IPS DF 4.7 (cell line): ENCODE data around the gene OSGEP.

Source experiments
- DNase-seq: peaks from one replicate; pipeline ENCODE4 v3.0.0-alpha.2; 2013; ENCODE audit warnings: low spot score; ENCODE audit errors: extremely low read depth

The OSGEP gene

DNA sequence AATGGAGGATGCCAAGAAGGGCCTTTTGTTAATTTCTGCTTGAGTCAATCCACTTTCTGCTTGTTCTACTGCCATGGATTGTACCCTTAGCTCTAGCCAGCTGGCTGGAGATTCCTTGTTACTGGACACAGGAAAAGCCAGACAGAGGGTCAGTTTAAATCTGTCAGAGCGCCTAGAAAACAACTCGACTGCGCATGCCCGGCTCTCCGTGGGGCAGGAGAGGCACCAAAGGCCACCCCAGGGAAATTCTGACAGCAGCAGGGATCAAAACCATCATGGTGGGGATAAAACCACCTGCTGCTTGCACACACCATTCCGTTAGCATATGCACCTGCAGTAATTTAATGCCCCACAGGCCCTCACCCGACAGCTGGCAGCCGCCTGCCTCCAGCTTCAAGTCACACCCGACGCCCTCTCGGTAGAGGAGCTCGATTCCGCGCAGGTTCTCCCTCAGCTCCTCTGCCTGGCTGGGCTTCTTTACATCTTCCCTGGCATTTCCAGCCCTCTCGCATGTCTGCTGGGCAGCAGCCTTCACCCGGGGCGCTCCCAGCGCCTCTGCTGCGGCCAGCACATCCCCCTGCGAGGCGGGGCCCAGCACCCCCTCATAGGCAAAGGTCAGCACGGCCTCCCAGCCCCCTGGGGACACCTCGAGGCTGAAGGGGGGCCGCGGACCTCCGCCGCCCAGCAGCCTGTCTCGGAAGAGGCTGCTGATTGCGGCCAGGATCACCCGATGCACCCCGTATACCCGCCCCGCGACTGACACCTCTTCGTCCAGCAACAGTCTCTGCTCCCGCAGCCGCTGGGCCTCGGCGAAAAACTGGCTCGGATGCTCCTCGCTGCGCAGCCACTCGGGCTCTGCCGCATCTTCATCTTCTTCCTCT lies 19.7 kb downstream of the OSGEP start:
- no peak for DNase-seq

- no peak for DNase-seq
Measured at GRCh38 chr14:20429801-20430669, 24.6 kb downstream of the OSGEP start.

DNA sequence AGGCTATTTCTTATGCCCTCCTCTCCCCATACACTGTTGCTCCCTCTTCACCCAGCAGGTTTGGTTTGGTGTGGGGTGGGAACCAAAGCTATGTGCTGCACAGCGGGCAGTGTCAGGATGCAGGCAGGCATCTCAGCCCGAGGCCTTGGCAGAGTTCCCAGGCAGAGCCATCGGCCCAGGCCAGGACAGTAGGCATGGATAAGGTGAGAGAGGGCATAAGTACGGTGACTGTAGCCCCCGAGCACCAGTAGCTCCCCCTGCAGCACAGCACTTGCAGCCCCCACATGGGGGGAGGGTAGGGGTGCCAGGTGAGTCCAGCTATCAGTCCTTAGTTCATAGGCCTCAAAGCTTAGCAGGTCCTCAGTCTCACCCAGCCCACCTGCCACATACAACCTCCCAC lies 25.8 kb downstream of the OSGEP start:
- DNase-seq, result no peak

GRCh38 chr14:20428010-20428365 lies 26.6 kb downstream of the OSGEP start:
- no peak for DNase-seq

GRCh38 chr14:20427231-20428009 lies 27.2 kb downstream of the OSGEP start:
- DNase-seq, result no peak

- DNase-seq, result no peak
Measured at GRCh38 chr14:20424851-20425250, 29.8 kb downstream of the OSGEP start.

DNA sequence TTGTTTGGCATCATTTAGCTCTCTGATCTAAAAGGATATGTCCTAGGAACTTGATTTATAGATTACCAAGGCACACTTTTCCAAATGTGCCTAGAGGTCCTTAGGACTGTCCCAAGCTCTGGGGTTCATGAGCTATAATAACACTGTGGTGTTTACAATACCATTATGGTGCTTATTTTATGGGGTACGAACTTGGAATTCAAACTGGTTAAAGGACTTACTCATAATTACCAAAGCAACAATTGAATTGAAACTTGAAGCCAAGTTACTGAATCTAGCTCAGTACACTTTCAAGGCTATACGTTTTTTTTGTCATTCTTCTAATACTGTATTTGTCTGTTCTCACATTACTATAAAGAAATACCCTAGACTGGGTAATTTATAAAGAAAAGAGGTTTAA lies 31.7 kb downstream of the OSGEP start:
- DNase-seq, result no peak

DNA sequence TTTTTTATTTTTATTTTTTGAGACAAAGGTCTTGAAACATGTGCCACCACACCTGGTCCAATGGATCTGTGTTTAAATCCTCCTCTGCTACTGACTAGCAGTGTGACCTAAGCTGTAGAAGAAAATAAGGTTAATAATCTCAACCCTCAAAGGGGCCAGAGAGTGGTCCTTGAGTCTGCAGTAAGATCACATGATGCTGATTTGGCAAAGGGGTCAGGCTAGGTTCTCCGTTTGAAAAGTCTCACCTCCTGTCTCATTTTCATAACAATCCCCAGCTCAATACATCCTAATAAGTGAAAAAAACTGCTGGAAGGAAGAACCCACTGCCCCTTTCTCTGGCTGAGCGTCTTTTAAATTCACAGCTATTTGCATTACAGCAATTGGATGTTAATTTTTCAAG lies 33.3 kb downstream of the OSGEP start:
- DNase-seq, result no peak

- no peak for DNase-seq
Measured at GRCh38 chr14:20419419-20419818, 35.2 kb downstream of the OSGEP start.

DNA sequence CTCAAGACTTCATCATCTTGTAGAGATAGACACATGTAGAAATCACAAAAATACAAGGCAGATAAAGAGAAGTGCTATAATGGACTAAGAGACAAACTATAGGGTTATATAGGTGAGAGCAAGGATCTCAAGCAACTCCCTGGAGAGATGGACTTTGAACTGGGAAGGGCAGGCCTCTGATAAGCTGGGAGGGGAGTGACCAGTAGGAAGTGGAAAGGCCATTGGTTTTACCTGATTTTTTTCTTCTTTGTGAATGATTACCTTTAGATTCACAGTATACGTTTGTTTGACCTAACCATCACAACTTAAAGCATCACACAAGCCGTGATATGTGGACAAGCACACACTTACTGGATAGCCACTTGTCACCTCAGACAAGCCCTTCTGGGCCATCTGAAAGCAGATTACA lies 36.1 kb downstream of the OSGEP start:
- no peak for DNase-seq

DNA sequence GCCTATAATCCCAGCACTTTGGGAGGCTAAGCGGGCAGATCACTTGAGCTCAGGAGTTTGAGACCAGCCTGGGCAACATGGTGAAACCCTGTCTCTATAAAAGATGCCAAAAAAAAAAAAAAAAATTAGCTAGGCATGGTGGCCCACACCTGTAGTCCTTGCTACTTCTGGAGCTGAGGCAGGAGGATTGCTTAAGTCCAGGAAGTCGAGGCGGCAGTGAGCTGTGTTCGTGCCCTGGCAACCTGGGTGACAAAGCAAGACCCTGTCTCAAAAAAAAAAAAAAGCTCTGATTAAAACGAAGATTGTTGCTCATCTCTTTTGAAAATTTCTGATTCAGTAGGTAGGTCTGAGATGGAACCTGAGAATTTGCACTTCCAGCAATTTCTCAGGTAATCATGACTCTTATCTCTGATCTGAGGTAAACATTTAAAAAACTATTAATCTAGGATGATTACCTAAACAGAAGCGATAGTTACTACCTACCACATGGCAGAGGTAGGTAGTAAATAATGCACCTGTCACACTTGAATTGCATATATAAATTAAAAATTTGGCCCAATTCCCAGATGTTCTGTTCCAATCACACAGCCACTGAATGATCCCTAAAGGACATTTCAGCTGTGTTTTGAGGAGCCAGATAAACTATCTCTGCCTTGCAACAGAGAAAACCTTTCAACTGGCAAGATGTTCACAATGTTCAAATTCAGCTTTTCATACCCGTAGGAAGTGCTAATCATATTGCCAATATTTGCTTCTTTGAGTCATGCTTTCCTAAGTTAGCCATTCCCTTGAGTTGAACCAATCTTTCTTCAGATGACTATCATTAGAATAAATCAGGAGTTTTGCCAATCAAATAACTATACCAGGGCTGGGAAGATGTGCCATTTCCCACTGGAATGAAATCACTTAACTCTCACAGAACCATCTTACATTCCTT lies 37.1 kb downstream of the OSGEP start:
- no peak for DNase-seq

DNA sequence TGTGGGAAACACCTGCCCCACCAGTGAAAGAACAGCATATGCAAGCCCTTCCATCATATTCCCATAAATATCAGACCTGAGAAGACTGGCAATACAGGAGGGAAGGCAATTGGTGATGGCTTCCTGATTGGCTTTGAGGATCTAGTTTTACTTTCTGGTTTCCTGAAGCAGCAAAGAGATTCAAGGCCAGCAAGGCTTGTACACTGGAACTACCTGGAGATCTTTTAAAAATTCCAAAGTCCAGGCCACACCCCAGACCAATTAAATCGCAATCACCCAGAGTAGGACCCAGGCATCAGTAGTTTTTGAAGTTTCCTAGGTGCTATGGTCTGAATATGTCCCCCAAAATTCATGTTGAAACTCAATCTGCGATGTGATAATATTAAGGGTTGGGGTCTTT lies 38.4 kb downstream of the OSGEP start:
- DNase-seq, result no peak

DNA sequence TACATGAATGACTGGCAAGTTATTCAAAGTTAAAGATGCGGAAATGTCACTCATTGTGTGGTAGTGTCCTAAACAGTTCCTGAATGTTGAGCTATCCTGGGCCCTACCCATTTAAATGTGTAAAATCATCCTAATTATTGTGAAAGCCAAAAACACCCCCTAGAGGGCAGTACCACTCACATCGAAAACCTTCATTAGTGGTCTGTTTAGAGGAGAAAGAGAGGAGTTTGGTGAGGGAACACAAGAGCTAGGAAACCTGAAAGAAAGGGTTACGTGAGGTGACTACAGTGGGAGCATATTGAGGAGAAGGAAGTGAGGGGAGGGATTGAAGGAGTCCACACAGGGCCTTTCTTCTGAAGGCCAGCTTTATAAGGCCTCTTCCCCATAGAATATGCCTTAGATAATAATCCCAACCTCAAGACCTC lies 38.8 kb downstream of the OSGEP start:
- peak; percentile 38 for DNase-seq

DNA sequence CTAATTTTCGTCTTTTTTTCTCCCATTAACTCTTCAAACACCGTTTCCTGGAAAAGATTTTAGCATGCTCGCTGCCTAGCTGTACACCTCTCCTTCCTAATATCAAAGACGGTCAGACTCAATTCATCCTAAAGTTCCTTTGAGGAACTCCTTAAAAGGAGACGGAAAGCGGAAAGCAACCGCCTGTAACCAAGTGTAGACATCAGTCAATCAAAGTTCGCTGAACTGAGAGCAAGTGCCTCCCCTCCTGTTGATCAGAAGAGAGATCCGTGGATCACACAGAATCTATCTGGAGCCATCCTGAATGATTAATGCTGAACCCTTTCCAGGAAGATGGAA lies 40.9 kb downstream of the OSGEP start:
- no peak for DNase-seq

GRCh38 chr14:20412876-20413743 lies 41.5 kb downstream of the OSGEP start, which contains the start of gene TEP1:
TEP1 (minus strand) TSS chr14:20413501; CDS start chr14:20408439, 5,062 bp downstream.
- peak; percentile 28 for DNase-seq

DNA sequence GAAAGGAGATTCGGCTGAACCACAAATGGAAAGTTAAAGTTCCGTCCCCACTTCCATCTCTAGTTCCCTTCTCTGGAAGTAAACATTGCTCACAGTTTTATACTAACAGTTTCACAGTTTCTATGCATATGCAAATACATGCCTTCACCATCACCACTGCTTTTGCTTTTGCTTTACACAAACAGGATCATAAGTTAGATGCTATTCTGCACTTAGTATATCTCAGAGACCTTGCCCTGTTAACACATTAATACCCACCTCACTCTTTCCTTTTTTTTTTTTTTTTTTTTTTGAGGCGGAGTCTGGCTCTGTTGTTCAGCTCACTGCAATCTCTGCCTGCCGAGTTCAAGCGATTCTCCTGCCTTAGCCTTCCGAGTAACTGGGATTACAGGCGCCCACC lies 42.2 kb downstream of the OSGEP start:
- DNase-seq, result no peak

DNA sequence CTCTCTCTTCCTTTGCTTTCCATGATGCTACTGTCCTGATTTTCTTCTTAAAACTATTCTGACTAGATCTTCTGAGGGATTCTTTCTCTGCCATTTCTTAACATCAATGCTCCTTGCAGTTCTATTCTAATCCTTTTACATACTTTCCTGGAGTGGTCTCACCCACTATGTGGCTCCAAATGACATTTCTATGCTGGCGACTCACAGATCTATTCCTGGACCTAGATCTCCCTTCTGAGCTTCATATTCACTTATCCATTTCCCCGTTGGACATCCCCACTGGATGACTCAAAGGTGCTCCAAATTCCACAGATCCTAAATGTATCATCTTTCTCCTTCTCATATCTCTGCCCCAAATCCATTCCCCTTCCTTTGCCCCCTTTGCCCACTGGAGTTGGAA lies 45.4 kb downstream of the OSGEP start:
- no peak for DNase-seq

GRCh38 chr14:20403521-20403920 lies 51.1 kb downstream of the OSGEP start:
- no peak for DNase-seq

GRCh38 chr14:20400965-20401593 lies 53.5 kb downstream of the OSGEP start:
- no peak for DNase-seq
